DMS53 (cell line): ENCODE data around the gene CCNO.

ENCODE experiments used
- DNase-seq: peaks from one replicate; lab custom pipeline; 2025; lab: John Stamatoyannopoulos, UW

CCNO gene, protein sequence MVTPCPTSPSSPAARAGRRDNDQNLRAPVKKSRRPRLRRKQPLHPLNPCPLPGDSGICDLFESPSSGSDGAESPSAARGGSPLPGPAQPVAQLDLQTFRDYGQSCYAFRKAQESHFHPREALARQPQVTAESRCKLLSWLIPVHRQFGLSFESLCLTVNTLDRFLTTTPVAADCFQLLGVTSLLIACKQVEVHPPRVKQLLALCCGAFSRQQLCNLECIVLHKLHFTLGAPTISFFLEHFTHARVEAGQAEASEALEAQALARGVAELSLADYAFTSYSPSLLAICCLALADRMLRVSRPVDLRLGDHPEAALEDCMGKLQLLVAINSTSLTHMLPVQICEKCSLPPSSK

GRCh38 chr5:55232985-55233928, at the start of gene CCNO:
Gene CCNO, minus strand, starts transcription at chr5:55233608. Its CDS starts 85 bp downstream, at chr5:55233523.
- DNase-seq = peak; percentile 98

GRCh38 chr5:55278778-55279177, 45.4 kb upstream of the CCNO start:
- DNase-seq = no peak

- no peak for DNase-seq
These were observed 43.4 kb upstream of the CCNO start for GRCh38 chr5:55276771-55277170.

DNA sequence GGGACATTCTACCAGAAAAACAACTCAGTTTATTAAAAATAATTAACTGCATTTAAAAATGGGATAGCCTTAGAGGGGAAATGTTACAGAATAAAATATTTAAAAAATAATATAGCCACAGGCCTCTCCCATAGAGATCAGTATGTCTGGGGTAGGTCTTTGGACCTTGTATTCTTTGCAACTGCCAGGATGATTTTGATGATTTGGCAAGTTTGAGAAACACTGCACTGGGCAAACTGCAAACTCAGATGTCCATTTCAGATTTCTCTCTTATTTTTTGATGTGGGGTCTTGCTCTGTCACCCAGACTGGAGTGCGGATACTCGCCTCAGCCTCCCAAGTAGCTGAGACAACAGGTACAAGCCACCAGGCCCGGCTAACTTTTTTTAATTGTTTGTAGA, 24.9 kb upstream of the CCNO start:
- no peak for DNase-seq

GRCh38 chr5:55254802-55255201, 21.4 kb upstream of the CCNO start:
- DNase-seq = no peak

GRCh38 chr5:55250064-55250463, 16.7 kb upstream of the CCNO start:
- DNase-seq = no peak

DNA sequence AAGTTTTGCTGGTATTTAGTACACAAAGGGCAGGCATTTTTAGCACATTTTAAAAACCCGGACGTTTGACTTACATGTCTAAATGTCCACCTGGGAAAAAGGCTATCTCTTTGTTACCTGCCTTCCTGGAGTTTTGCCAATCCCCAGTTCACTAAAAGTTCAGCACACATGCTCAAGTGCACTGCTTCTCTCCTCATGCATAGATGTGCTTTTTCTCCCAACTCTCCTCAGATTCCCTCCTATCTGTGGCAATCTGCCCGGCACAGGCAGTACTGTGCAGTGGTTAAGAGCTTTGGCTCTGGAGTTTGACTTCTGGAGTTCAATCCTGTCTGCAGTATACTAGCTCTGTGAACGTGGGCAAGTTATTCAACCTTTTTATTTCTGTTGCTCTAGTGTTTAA, 8.3 kb upstream of the CCNO start:
- DNase-seq = peak; percentile 35

DNA sequence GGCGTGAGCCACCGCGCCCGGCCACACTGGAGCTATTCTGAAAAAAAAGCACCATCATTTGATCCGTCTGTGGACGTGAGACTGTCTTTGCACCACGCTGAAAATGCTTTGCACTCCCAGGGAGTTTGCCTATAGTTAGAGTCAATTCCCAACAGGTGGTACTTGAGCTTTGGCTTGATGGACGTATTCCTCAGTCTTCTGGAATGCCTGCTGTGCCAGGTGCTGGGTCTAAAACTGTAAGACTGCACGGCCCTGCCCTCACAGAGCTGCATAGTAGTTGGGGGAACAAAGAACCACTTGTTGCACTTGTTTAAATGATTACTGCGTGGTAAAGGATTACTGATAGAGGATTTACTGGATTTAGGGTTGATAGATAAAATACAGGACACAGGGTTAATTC, 3.4 kb upstream of the CCNO start:
- DNase-seq = no peak

DNA sequence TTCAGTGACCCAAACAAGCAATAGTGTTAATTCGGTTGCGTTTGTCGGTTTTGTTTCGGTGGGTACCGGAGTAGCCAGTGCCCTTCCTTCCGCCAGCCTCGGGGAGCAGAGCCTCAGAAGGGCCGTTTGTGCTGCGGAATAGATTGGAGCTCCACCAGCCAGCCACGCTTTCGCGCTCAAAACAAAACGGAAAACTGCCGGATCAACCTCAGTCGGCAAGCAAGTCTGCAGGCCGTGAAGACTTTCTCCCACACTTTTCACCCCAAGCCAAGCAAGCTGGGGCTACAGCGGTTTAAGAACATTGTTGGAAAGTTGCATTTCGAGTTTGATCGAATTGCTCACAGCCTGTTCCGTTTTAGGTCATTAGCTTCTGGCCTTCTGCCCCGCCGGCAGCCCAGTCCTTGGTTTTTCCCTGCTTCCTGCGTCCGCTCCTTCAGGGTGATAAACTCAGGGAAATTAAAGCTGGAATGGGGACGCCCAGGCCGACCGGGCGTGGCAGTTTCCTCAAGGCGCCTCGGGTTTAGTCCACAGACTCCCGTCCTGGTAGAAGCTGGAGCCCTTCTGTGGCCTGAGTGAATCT, 803 bp upstream of the CCNO start:
- DNase-seq = peak; percentile 73

DNA sequence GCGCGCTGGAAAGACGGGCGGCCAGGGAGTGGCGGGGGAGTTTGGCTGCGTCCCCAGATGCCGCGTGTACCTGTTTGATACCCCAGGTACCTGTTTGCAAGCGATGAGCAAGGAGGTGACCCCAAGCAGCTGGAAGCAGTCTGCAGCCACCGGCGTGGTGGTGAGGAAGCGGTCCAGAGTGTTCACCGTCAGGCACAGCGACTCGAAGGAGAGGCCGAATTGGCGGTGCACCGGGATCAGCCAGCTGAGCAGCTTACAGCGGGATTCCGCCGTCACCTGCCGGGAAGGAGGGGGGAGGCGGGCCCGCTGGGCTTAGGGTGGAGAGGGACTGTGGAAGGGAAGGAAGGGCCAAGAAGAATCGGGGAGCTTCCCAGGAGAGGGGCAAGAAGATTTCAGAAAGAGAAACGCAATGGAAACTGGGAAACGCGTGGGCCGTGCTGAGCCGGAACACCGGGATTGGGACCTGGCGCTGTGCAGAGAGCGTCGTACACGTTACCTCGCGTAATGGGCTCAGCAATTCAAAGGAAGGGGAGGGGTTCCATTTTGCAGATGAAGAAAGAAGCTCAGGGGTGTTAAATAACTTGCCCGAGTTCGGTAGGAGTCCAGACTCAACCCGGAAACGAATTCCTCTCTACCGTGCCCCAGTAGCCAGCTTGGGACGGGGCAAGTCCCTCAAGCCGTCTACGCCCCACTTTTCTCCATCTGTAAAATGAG, 980 bp downstream of the CCNO start:
- peak; percentile 87 for DNase-seq

DNA sequence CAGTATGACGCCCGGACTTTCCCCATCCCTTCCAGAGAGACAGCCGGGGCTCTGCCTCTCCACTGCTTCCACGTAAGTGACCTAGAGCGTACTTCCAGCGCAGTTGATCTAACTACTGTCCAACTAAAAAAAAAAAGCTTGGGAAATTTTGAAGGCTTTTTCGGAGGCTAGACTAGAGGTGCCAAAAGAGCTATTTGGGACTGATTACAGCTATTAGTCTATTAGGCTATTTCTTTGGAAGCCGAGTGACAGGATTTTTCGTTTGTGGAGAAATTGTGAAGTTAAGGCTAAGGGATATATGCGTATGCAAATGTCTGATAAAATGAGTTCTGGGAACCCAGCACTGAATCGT, 1.5 kb downstream of the CCNO start:
- DNase-seq = no peak

- DNase-seq = peak; percentile 75
These were observed 2.1 kb downstream of the CCNO start for GRCh38 chr5:55231029-55231918.

- DNase-seq = no peak
These were observed 3.2 kb downstream of the CCNO start for GRCh38 chr5:55230086-55230629.

GRCh38 chr5:55227664-55228430, 5.6 kb downstream of the CCNO start:
- DNase-seq = peak; percentile 58

DNA sequence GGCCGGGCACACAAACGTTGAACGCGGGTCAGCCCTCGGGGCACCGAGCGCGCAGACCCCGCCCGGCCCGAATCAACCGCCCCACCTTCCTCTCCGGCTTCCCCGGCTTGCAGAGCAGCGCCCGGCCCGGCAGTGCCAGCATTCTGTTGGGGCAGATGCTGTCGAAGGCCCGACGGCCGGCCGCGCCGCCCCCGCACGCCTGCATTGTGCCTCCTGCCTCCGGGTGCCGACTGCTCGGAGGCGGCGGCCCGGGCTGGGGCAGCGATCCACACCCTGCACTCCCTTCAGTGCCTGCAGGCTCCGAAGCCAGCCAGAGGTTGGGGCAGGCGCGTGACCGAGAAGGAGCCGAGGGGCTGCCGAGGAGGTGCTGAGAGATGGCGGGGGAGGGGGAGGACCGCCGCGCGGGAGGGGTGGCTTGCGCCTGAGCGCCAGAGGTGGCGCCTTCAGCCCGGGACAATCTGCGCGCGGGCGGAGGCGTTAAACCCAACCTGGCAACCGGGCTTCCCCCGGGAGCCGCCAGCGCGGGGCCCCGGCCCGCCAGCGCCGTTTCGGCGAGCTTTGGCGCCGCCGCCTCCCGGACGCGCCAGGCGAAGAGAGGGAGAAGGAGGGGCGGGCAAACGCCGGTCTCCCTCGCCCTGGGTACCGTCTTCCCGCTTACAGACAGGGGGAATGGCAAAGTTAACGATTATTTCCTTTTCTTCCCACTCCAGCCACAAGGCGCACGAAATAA, 6.3 kb downstream of the CCNO start, which contains the start of gene MCIDAS:
Gene MCIDAS, minus strand, starts transcription at position 382 of the 730 bp plus-strand sequence. Its CDS starts 177 bp downstream, at position 205.
- DNase-seq = peak; percentile 87

- peak; percentile 93 for DNase-seq
These were observed 7.1 kb downstream of the CCNO start for GRCh38 chr5:55226027-55226933.

GRCh38 chr5:55225346-55225745, 8.1 kb downstream of the CCNO start:
- no peak for DNase-seq

- no peak for DNase-seq
These were observed 9.6 kb downstream of the CCNO start for GRCh38 chr5:55223812-55224240.
